Measurements from ENCODE around the gene SLC16A12. TPM values are rescaled to one million over a fixed set of nuclear protein-coding genes. Genes with fewer than 3 reads are reported as not detected.

Gene SLC16A12
- total and polyA plus RNA-seq, 10 donors = 0.02 to 0.19 (median 0.12) TPM; not detected in 5

DNA sequence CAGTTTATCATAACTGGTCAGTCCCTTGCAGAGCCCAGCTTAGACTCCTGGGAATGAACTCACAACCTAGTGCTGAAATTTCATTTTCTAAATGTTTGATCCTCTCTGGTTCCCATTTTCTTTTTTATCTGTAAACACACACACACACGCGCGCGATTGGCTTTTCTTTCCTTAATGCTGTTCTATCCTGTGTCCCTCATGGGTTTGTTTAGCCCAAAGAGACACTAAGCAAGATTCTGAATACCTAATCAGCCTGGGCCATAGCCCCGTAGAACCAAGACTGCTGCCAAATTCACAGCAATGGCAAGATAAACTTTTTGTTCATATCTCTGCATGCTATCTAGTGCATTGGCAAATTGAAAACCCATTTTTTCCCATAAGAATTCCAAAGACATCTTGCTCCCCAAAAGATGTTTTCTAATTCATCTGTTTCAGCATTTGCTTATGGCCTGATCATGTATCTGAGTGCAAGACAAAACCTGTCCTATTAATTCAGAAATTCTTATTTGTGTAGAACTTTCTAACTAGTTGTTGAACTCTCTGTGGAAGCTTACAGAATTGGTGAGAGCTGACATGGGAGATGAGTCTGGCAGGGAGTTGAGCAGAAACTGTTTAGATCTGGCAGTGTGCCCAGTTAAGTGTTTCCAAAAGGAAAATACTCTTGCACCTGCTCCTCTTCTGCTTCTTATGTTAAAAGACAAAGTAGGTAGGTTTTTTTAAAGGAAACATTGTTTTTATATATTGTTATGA is 144.7 kb downstream of the SLC16A12 start:
- DNase-seq = no peak
- peaks cover 22 to 50% (median 34%) of the 10 kb centered on the region in 6 donors for H3K4me1 ChIP-seq
- intact Hi-C loops (cut with DNase I; ENCODE audit: low total_unique reads) = loop anchor here (10.0 kb wide), 1 partner anchor 136 kb away; the partner anchor contains the start of gene LIPA
- TF ChIP-seq POLR2A (IDR thresholded peaks at IDR 0.05) (no peak), POLR2AphosphoS5 (IDR thresholded peaks at IDR 0.05) (no peak)
- TF ChIP-seq, protein P1, sequence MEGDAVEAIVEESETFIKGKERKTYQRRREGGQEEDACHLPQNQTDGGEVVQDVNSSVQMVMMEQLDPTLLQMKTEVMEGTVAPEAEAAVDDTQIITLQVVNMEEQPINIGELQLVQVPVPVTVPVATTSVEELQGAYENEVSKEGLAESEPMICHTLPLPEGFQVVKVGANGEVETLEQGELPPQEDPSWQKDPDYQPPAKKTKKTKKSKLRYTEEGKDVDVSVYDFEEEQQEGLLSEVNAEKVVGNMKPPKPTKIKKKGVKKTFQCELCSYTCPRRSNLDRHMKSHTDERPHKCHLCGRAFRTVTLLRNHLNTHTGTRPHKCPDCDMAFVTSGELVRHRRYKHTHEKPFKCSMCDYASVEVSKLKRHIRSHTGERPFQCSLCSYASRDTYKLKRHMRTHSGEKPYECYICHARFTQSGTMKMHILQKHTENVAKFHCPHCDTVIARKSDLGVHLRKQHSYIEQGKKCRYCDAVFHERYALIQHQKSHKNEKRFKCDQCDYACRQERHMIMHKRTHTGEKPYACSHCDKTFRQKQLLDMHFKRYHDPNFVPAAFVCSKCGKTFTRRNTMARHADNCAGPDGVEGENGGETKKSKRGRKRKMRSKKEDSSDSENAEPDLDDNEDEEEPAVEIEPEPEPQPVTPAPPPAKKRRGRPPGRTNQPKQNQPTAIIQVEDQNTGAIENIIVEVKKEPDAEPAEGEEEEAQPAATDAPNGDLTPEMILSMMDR (IDR thresholded peaks at IDR 0.05 in 8 of 11, conservative IDR thresholded peaks at IDR 0.05 in 3 of 11) = no peak
- peak overlapping the region in 2 of 8 donors; percentile 88 to 90 for H3K27ac ChIP-seq
- no peaks in the 10 kb centered on the region for H3K9me3 ChIP-seq
- no peaks in the 10 kb centered on the region for H3K27me3 ChIP-seq (replicated peaks in 1 of 7)
- WGBS, 5 donors = 93 to 96% (median 94%) methylated on average over 5 of the region's 5 CpGs
- H3K4me3 ChIP-seq = no peak overlapping the region
- no peaks in the 10 kb centered on the region for H3K36me3 ChIP-seq

DNA sequence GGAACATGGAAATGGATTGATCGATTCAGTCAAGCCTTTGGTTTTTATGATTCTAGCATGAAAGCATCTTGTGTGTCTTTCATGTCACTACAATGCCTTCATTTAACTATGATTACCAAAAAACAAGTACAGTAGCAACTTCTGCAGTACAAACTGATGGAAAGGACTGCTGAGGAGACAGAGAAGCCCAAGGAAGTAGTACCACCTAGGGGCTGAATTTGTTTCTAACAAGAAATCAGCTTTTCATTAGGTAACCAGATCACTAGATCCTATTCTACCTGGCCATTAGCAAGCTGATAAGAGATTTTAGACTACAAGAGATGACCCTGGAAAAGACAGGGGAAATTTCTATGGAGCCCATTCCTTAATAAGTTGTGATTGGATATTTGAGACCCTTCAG is 146.1 kb downstream of the SLC16A12 start:
- DNase-seq = no peak
- Histone ChIP-seq H3K9me3 (no peaks in the 10 kb centered on the region), H3K27me3 (replicated peaks in 1 of 7) (no peaks in the 10 kb centered on the region), H3K27ac (no peak overlapping the region), H3K4me1 (peaks cover 16 to 51% (median 39%) of the 10 kb centered on the region in 6 donors), H3K4me3 (no peak overlapping the region), H3K36me3 (no peaks in the 10 kb centered on the region)
- intact Hi-C loops (cut with DNase I; ENCODE audit: low total_unique reads) = no loop called here
- WGBS, 5 donors = 80 to 93% (median 89%) methylated on average over 1 of the region's 1 CpG
- no peak for TF ChIP-seq POLR2A (IDR thresholded peaks at IDR 0.05)
- TF ChIP-seq, protein P1 (IDR thresholded peaks at IDR 0.05 in 8 of 11, conservative IDR thresholded peaks at IDR 0.05 in 3 of 11) = peak in 4 of 11 experiments; percentile 4 to 28 (median 24)
- no peak for TF ChIP-seq POLR2AphosphoS5 (IDR thresholded peaks at IDR 0.05)

DNA sequence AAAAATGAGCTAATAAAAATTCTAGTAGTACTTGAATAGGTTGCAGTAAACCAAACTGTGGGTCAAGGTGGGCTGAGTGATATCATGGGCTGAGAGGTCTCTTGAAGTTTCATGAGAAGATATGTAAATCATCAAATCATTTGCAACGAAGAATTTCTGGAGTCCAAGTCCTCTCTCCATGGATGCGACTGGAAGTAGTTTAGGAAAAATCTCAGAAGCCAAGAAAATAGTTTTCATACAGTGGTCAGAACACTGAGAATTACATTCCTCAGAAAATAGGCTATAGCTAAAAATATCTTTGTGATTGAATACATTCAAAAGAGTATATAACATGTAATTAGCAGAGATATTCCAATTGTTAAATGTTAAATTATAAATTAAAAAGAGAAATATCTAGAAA is 146.6 kb downstream of the SLC16A12 start:
- WGBS, 5 donors = 70 to 90% (median 79%) methylated on average over 2 of the region's 2 CpGs
- Histone ChIP-seq H3K27ac (no peak overlapping the region), H3K27me3 (replicated peaks in 1 of 7) (no peaks in the 10 kb centered on the region), H3K36me3 (no peaks in the 10 kb centered on the region), H3K4me3 (no peak overlapping the region), H3K9me3 (no peaks in the 10 kb centered on the region), H3K4me1 (peaks cover 13 to 49% (median 37%) of the 10 kb centered on the region in 6 donors)
- DNase-seq = no peak
- TF ChIP-seq POLR2AphosphoS5 (IDR thresholded peaks at IDR 0.05) = no peak
- intact Hi-C loops (cut with DNase I; ENCODE audit: low total_unique reads) = no loop called here

DNA sequence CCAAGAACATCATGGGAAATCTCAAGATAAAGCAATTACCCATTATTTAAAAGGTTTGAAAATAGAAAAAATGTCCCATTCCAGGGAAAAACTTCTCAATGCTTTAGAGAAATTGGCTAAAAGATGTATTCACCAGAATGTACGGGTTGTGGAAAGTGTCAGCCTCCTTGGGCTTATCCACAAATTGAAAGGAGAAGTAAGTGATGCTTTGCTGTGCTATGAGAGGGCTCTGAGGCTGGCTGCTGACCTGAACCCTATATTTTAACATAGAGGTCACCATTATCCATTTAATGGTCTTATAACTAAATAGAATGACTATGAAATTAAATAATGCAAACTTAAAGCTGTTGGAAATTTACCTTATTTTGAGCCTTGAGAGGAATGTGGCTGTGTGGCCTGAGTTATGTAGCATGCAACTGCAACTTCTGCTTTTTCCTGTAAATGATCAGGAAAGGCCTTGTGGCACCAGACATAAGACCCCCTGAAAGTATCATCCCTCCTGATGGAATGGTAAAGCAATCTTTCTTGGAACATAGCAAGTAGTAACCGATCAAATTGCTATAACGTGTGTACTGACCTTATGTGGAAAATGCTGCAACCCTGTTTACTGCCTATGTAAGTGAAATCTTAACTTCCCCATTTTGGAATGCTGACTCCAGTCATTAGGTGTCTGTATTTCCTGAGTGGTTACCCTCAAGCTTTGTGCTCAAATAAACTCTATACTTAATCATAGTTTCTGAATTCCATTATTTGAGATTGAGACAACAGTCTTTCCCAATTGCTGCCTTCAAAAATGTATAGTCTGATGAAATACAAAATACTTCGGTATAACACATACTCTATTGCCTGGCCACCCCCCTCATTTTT is 150.7 kb downstream of the SLC16A12 start:
- H3K9me3 ChIP-seq = no peaks in the 10 kb centered on the region

More for the DNA sequence above, 150.7 kb downstream of the SLC16A12 start:
- Histone ChIP-seq H3K4me3 (peak overlapping the region in 1 of 8 donors; percentile 31), H3K4me1 (peaks cover 0 to 19% (median 15%) of the 10 kb centered on the region in 6 donors), H3K27ac (peak overlapping the region in 7 of 8 donors; percentile 6 to 76 (median 58)), H3K36me3 (no peaks in the 10 kb centered on the region), H3K27me3 (replicated peaks in 1 of 7) (no peaks in the 10 kb centered on the region)
- TF ChIP-seq, protein P1 (IDR thresholded peaks at IDR 0.05 in 8 of 11, conservative IDR thresholded peaks at IDR 0.05 in 3 of 11) = no peak
- no peak for TF ChIP-seq POLR2A (IDR thresholded peaks at IDR 0.05)
- no peak for TF ChIP-seq POLR2AphosphoS5 (IDR thresholded peaks at IDR 0.05)
- DNase-seq = no peak
- intact Hi-C loops (cut with DNase I; ENCODE audit: low total_unique reads) = no loop called here
- WGBS, 5 donors = 33 to 51% (median 35%) methylated on average over 4 of the region's 4 CpGs

All from spleen (tissue), 11 donors.